GM18526 (cell line): ENCODE measurements around the gene DUS1L.

Experiments used
- POLR2A ChIP-seq: IDR thresholded peaks from 3 replicates; pipeline ENCODE4 v1.6.1; 2011; ENCODE audit not compliant: insufficient read length; ENCODE audit errors: extremely low read depth

The DUS1L gene

GRCh38 chr17:82094931-82095776, 29.6 kb upstream of the DUS1L start:
- no peak for TF ChIP-seq POLR2A

- TF ChIP-seq POLR2A, result no peak
Measured at GRCh38 chr17:82092995-82093751, 27.6 kb upstream of the DUS1L start.

GRCh38 chr17:82092628-82092994, 27.0 kb upstream of the DUS1L start:
- no peak for TF ChIP-seq POLR2A

GRCh38 chr17:82092094-82092586, 26.5 kb upstream of the DUS1L start:
- TF ChIP-seq POLR2A, result peak; percentile 14

- no peak for TF ChIP-seq POLR2A
Measured at GRCh38 chr17:82091264-82092066, 25.9 kb upstream of the DUS1L start.

GRCh38 chr17:82090549-82091263, 25.1 kb upstream of the DUS1L start:
- TF ChIP-seq POLR2A, result no peak

GRCh38 chr17:82089723-82090548, 24.3 kb upstream of the DUS1L start:
- no peak for TF ChIP-seq POLR2A

GRCh38 chr17:82088838-82089722, 23.5 kb upstream of the DUS1L start:
- no peak for TF ChIP-seq POLR2A

- no peak for TF ChIP-seq POLR2A
Measured at GRCh38 chr17:82087961-82088837, 22.6 kb upstream of the DUS1L start.

- no peak for TF ChIP-seq POLR2A
Measured at GRCh38 chr17:82086941-82087906, 21.6 kb upstream of the DUS1L start.
